OCI-LY7 (cell line): ENCODE data around the gene VAPB. TPM values are rescaled to one million over a fixed set of nuclear protein-coding genes. Genes with fewer than 3 reads are reported as not detected.

Experiments used
- BruUV-seq: library from RNA; stranded (reverse); fragments of 400-500 nt; replicated peaks from 2 replicates; lab custom pipeline; 2021; lab: Mats Ljungman, UMichigan
- CTCF ChIA-PET: fragments of 300-600 bp; sonication (Branson Sonifier 250); formaldehyde crosslinking; loops from one replicate; lab custom pipeline; 2022; ENCODE audit warnings: antibody characterized with exemption; ENCODE audit not compliant: unreplicated experiment; lab: Charles Lee
- POLR2A ChIA-PET: fragments of 300-600 bp; sonication (Branson Sonifier 250); formaldehyde crosslinking; loops from one replicate; lab custom pipeline; 2022; ENCODE audit warnings: antibody characterized with exemption; lab: Charles Lee
- DNase-seq: peaks from one replicate; pipeline ENCODE4 v3.0.0-alpha.2; 2015; ENCODE audit warnings: low spot score
- H2AFZ ChIP-seq: fragments of 200-600 bp; sonication (generic), shearing (Covaris generic); 2 replicates; pipeline ENCODE4 v1.6.1; 2014; ENCODE audit warnings: mild to moderate bottlenecking, antibody characterized with exemption, low read length, moderate library complexity
- H3K27ac ChIP-seq: fragments of 200-600 bp; sonication (generic); 2 replicates; pipeline ENCODE4 v1.5.1; 2014; ENCODE audit warnings: mixed run types, low read depth, mild to moderate bottlenecking, moderate library complexity, low read length, inconsistent platforms; ENCODE audit not compliant: poor library complexity, severe bottlenecking
- H3K36me3 ChIP-seq: fragments of 200-600 bp; sonication (generic); 2 replicates; pipeline ENCODE4 v1.6.1; 2014; ENCODE audit warnings: mild to moderate bottlenecking, antibody characterized with exemption, low read length, moderate library complexity, mixed read lengths; ENCODE audit not compliant: insufficient read depth
- H3K4me1 ChIP-seq: fragments of 200-600 bp; sonication (generic); 2 replicates; pipeline ENCODE4 v1.5.1; 2014; ENCODE audit warnings: mild to moderate bottlenecking, low read length; ENCODE audit not compliant: insufficient read depth, poor library complexity, severe bottlenecking
- H3K4me2 ChIP-seq: fragments of 200-600 bp; sonication (generic); 2 replicates; pipeline ENCODE4 v1.6.1; 2014; ENCODE audit warnings: mild to moderate bottlenecking, low read length
- H3K4me3 ChIP-seq: fragments of 200-600 bp; sonication (generic); 2 replicates; pipeline ENCODE4 v1.5.1; 2014; ENCODE audit warnings: mild to moderate bottlenecking, low read depth, low read length; ENCODE audit not compliant: poor library complexity, severe bottlenecking
- H3K79me2 ChIP-seq: fragments of 200-600 bp; sonication (generic); 2 replicates; pipeline ENCODE4 v1.6.1; 2016; ENCODE audit warnings: low read depth, mild to moderate bottlenecking, low read length, moderate library complexity, mixed read lengths; ENCODE audit not compliant: insufficient read depth
- H3K9me2 ChIP-seq: fragments of 200-600 bp; sonication (generic); 2 replicates; pipeline ENCODE4 v1.6.1; 2016; ENCODE audit warnings: mild to moderate bottlenecking, low read length, mixed read lengths; ENCODE audit not compliant: insufficient read depth
- H3K9me3 ChIP-seq: fragments of 200-600 bp; sonication (generic); 2 replicates; pipeline ENCODE4 v1.6.1; 2014; ENCODE audit warnings: mild to moderate bottlenecking, mixed run types, low read length, mixed read lengths
- H4K20me1 ChIP-seq: fragments of 200-600 bp; sonication (generic); 2 replicates; pipeline ENCODE4 v1.6.1; 2014; ENCODE audit warnings: mild to moderate bottlenecking, antibody characterized with exemption, low read length, moderate library complexity, mixed read lengths; ENCODE audit not compliant: insufficient read depth
- EZH2phosphoT487 ChIP-seq: fragments of 200-600 bp; sonication (generic); IDR thresholded peaks from 2 replicates; pipeline ENCODE4 v1.6.1; 2018; ENCODE audit warnings: low read depth, borderline replicate concordance, mild to moderate bottlenecking, mixed run types, antibody characterized with exemption, low read length, moderate library complexity, mixed read lengths
- intact Hi-C: fragments of 100-400 bp; cut with micrococcal nuclease; formaldehyde crosslinking; loops from one replicate; pipeline ENCODE4 v1.10.0; 2022; ENCODE audit not compliant: unreplicated experiment
- total RNA-seq, 2 experiments: library from RNA; depleted of rRNA in 1 of 2; stranded (reverse); fragments of >200 nt in 1 of 2; shearing (Covaris generic) in 1 of 2; gene quantifications; 2 replicates each; pipeline ENCODE4 v1.2.3, GENCODE V29; 2014 to 2022
- TF ChIP-seq, protein P1 (sequence below): fragments of 200-600 bp; sonication (generic); conservative IDR thresholded peaks from 2 replicates; pipeline ENCODE4 v1.5.1; 2014; ENCODE audit warnings: mild to moderate bottlenecking, antibody characterized with exemption, low read length, moderate library complexity, mixed read lengths

The VAPB gene
- total RNA-seq, 2 experiments from 2014 or later = 13.3 to 43.2 TPM

DNA sequence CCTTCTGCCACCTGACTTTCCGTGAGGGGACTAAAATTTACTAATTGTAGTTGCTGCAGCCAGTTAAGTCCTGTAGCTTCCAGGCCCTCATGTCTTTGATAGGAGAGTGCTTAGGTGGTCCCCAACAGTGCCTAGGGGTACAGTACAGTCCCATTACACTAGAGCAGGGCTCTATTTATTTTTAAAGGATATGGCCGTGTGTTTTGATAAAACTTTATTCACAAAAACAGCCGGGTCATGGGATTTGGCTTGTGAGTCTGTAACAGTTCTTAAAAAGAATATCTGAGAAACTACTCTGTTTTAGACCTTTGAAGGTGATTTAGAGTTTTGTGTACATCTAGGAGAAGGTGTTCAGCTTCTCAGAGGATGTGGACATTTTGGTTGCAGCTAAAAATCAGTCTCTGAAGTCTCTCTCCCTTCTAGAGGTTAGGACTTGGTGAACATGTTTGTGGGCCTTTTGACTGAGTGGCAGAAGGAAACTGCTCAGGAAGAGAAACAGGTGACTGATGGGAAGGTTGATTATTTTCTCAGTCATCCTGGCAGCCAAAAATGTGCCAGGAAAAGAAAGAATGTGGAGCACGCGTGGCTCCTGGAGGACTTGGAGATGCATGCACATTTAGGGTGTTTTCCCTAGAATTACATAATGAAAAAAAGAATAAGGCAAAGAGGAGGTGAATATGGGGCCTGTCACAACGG, 57.4 kb downstream of the VAPB start:
- Histone ChIP-seq H3K36me3 (peaks cover 76% of the 10 kb centered on the region), H3K4me3 (no peak overlapping the region), H3K4me2 (no peak overlapping the region), H3K4me1 (no peaks in the 10 kb centered on the region), H3K9me3 (no peaks in the 10 kb centered on the region), H2AFZ (no peak overlapping the region), H3K27ac (no peak overlapping the region), H4K20me1 (peaks cover 5% of the 10 kb centered on the region; the same call in 1 of the 2 replicates), H3K79me2 (no peaks in the 10 kb centered on the region), H3K9me2 (no peaks in the 10 kb centered on the region)
- ChIA-PET CTCF (no interaction called here), POLR2A (no interaction called here)
- TF ChIP-seq, protein P1, sequence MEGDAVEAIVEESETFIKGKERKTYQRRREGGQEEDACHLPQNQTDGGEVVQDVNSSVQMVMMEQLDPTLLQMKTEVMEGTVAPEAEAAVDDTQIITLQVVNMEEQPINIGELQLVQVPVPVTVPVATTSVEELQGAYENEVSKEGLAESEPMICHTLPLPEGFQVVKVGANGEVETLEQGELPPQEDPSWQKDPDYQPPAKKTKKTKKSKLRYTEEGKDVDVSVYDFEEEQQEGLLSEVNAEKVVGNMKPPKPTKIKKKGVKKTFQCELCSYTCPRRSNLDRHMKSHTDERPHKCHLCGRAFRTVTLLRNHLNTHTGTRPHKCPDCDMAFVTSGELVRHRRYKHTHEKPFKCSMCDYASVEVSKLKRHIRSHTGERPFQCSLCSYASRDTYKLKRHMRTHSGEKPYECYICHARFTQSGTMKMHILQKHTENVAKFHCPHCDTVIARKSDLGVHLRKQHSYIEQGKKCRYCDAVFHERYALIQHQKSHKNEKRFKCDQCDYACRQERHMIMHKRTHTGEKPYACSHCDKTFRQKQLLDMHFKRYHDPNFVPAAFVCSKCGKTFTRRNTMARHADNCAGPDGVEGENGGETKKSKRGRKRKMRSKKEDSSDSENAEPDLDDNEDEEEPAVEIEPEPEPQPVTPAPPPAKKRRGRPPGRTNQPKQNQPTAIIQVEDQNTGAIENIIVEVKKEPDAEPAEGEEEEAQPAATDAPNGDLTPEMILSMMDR = no peak
- no peak for TF ChIP-seq EZH2phosphoT487
- intact Hi-C loops = loop anchor here (10.0 kb wide), 1 partner anchor 142 kb away; the partner anchor contains the start of gene RAB22A
- no peak for DNase-seq
- no TSS peak for BruUV-seq

DNA sequence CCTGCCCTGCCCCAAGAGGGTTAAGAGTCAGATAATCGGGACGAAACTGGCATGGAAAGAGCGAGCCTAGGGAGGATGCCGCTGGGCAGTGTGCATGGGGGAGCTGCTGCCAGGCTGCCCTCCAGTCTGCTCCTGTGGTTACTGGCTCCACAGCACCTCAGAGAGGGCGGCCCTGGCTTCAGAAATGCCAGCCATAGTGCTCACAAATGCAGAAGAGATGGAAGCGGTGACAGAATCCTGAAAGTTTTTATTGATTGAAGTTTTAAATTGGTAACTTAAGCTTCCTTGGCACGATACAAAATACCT, 57.9 kb downstream of the VAPB start:
- DNase-seq = no peak
- TF ChIP-seq, protein P1 = no peak
- no peak for TF ChIP-seq EZH2phosphoT487
- H3K27ac ChIP-seq = no peak overlapping the region
- H3K9me3 ChIP-seq = no peaks in the 10 kb centered on the region
- no TSS peak for BruUV-seq
- ChIA-PET POLR2A (no interaction called here), CTCF (no interaction called here)
- no peak overlapping the region for H2AFZ ChIP-seq
- H3K4me1 ChIP-seq = no peaks in the 10 kb centered on the region
- no peaks in the 10 kb centered on the region for H3K9me2 ChIP-seq
- H3K79me2 ChIP-seq = no peaks in the 10 kb centered on the region
- intact Hi-C loops = loop anchor here (10.0 kb wide), 1 partner anchor 142 kb away; the partner anchor contains the start of gene RAB22A
- no peak overlapping the region for H3K4me3 ChIP-seq
- H4K20me1 ChIP-seq = peaks cover 5% of the 10 kb centered on the region; the same call in 1 of the 2 replicates
- H3K4me2 ChIP-seq = no peak overlapping the region
- H3K36me3 ChIP-seq = peaks cover 71% of the 10 kb centered on the region
